ENCODE measurements around the gene USP31.
A peak's percentile ranks its signal among the peaks of the same experiment; 100 is the strongest.

The USP31 gene, protein sequence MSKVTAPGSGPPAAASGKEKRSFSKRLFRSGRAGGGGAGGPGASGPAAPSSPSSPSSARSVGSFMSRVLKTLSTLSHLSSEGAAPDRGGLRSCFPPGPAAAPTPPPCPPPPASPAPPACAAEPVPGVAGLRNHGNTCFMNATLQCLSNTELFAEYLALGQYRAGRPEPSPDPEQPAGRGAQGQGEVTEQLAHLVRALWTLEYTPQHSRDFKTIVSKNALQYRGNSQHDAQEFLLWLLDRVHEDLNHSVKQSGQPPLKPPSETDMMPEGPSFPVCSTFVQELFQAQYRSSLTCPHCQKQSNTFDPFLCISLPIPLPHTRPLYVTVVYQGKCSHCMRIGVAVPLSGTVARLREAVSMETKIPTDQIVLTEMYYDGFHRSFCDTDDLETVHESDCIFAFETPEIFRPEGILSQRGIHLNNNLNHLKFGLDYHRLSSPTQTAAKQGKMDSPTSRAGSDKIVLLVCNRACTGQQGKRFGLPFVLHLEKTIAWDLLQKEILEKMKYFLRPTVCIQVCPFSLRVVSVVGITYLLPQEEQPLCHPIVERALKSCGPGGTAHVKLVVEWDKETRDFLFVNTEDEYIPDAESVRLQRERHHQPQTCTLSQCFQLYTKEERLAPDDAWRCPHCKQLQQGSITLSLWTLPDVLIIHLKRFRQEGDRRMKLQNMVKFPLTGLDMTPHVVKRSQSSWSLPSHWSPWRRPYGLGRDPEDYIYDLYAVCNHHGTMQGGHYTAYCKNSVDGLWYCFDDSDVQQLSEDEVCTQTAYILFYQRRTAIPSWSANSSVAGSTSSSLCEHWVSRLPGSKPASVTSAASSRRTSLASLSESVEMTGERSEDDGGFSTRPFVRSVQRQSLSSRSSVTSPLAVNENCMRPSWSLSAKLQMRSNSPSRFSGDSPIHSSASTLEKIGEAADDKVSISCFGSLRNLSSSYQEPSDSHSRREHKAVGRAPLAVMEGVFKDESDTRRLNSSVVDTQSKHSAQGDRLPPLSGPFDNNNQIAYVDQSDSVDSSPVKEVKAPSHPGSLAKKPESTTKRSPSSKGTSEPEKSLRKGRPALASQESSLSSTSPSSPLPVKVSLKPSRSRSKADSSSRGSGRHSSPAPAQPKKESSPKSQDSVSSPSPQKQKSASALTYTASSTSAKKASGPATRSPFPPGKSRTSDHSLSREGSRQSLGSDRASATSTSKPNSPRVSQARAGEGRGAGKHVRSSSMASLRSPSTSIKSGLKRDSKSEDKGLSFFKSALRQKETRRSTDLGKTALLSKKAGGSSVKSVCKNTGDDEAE (N-terminal part only)

DNA sequence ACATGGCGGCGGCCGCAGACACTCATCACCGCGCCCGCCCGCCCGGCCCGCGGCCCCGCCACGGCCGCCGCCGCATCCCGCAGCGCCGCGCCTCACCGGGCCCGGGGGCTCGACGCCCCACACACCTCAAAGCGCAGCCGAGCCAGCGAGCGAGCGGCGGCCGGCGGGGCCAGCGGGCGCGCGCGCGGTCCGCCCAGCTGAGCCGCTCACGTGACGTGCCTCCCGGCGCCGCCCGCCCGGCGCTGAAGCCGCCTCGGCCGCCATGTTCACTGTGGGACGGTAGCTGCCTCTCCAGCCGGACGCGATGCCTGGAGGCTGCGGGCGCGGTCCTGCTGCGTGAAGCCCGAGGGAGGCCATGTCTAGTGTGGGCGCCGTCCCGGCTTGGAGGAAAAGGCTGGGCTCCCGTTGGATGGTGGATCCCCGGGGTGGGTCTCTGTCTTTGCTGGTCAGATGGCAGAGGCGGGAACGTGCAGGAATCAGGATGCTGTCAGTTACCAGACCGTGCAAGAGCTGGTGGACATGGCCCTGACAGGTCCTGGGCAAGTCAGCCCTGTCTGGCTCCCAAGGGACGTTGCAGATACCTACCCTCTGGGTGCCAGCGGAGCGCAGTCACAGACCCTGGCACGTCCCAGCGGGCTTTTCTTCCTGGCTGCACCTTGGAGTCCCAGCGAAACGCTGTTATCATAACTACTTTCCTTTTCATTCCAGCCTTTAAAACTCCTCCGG lies at the start of gene USP31:
Gene USP31, minus strand, starts transcription at position 186 of the 726 bp plus-strand sequence. Its CDS starts 182 bp downstream, at position 4.
- DNase-seq: peak; percentile 85

DNA sequence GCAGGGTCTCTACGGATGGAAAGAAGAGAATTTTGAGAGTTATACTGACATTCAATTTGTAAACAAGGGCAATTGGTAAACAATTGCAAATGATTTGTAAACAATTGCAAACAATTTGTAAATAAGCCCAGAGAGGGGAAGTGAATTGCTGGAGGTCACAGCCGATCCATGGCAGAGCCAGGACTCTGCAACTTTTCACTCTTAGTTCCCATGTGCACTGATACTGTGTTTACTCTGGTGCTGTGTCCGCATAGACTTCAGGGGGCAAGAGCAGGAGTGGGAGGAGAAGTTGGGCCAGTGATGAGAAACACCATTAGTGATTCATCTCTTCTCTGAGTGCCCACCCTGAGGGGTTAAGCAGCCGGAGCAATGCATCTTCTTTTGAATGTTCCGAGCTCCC lies 47.3 kb upstream of the USP31 start:
- no peak for DNase-seq

DNA sequence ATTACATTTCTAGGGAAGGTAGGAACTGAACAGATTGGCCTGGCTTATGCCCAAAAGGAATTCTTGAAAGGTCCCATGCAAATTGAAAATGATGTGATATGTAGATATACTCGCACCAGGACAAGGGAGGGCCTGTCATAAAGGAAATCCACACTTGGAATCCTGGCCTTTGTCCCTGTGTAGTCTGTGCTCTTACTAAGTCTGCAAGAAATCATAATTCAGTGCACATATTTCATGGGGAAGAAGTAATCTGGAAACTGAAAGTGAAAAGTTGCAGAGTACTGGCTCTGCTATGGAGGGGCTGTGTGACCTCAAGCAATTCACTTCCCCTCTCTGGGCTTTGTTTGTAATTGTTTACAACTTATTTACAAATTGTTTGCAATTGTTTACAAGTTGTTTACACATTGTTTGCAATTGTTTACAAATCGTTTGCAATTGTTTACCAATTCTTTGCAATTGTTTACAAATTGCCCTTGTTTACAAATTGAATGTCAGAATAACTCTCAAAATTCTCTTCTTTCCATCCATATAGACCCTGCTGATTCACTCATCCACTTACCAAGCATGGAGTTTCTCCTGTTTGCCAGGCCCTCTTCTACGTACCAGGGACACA lies 46.2 kb upstream of the USP31 start:
- no peak for DNase-seq

DNA sequence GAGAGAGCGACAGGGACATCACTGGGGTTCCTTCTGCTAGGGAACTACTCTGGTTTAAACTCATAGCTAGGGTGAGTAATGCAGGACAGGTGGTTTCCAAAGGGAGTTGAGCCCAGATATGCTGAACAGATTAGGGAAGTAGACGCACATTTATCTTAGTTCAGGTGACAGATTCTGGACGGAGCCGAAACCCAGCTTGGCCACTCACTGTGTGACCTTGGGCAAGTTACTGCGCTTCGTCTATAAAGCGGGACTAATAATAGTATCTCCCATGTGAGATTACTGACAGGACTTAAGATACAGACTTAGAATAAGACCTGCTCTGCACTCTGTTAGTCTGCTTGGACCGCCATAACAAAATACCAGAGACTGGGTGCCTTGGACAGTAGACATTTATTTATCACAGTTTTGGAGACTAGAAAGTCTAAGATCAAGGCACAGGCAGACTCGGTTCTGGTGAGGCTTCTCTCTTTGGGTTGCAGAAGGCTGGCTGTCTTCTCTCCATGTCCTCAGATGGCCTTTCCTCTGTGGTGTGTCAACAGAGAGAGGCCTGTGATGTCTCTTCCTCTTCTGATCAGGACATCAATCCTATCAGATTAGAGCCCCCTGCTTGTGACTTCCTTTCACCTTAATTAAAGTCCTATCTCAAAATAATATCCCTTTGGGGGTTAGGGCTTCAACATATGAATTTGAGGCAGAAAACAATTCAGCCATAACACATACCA lies 45.4 kb upstream of the USP31 start:
- DNase-seq: no peak

DNA sequence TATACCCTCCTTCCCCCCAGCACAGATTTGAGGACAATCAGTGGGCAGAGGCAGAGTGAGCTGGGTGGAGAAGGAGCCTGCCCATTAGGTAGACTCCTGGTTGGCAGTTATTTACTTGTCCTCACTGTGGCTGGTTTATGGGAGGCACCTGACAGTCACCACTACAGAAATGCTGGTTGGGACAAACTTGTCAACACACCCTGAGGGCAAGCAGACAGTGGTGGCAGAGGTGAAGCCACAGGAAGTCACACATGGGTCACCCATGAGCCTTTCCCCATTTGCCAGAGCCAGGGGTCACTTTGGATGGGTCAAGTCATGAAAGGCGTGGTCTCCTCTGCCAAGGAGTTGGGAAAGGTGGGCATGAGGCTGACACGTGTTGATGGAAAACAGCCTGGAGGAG lies 39.7 kb upstream of the USP31 start:
- no peak for DNase-seq

DNA sequence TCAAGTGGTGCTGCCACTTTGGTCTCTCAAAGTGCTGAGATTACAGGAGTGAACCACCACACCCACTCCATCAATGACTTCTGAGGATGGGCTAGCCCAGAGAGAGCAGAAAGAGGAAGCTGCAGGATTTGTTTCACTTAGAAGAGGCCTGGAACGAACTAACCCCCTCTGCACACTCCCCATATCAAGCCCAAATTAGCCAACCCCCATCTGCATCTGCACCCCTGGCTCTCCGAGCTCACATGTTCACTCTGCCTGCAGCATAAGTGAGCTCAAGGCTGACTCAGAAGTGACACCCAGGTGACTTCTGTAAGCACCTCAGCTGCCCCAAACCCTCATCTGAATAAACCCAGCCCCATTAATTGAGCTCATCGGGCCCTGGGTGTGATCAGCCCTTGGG lies 38.1 kb upstream of the USP31 start:
- no peak for DNase-seq

DNA sequence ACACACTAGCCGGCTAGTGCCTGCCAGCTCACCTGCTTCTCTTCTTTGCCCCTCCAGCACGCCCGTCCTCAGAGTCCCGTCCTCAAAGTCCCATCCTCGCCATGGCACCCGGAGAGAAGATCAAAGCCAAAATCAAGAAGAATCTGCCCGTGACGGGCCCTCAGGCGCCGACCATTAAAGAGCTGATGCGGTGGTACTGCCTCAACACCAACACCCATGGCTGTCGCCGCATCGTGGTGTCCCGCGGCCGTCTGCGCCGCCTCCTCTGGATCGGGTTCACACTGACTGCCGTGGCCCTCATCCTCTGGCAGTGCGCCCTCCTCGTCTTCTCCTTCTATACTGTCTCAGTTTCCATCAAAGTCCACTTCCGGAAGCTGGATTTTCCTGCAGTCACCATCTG lies 36.9 kb upstream of the USP31 start:
- DNase-seq: no peak

DNA sequence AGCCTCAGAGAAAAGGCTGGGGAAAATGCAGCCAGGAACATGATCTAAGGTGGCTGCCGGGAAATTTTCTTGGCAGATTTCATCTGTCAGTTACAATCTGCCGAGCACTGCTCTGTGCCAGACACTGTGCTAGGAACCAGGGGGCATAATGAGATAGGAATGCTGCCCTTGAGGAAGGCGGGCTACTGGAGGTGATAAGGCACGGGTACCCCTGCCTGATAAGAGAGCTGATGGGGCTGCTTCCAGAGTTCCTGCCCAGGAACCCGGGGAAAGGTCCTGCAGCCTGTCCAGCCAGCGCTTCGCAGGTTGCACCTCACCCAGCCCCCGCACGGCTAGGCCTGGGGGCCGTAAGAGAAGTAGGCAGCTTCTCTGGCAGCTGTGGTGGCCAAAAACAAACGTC lies 36.4 kb upstream of the USP31 start:
- DNase-seq: no peak

DNA sequence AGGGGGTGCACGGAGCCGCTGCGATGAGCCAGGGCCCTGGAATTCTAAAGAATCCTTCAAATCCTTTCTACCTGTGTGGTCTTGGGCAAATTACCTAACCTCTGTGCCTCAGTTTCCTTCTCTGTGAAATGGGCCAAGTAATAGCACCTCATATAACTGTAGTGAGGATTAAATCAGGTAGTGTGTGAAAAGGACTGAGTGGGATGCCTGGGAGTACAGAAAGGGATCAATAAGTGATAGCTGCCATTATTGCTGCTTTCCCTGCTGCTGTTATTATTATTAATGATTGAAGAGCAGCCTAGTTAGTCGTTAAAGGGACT lies 34.3 kb upstream of the USP31 start:
- no peak for DNase-seq

DNA sequence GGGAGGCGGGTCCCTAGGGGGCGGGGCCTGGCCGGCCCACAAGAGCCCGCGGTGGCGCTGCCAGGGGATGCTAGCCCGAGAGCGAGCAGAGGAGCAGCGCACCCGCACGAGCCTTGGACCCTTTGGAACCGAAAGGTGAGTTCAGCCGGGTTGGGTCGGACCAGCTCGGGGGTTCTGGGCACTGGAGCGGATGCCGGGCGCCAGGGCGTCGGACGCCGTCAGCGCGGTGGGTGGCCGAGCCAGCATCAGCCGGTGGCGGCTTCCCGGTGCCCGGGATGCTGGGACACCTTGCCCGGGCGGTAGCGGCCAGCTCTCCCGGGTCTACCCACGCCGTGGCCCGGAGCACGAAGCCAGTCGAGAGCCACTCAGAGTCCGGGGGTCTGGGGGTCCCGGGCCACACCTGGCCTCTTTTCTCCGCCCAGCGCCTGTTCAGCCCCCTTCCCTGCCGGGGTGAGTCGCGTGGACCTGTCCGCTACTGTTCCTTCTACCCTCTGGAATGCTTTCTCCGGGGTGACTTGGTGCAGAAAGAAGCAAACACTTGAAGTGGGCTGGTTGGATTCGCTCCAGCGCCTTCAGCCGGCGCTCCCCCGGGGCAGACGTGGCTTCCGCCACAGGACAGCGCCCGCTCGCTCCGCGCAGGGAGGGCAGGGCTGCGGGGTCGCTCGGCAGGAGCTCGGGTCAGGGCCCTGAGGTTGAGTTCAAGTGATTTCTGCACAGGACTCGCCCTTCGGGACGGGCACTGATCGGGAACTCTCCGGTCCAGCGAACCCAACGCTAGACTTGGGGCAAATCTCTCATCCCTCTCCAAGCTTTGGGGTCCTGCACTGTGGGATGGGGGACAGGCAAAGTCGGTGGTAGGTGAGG lies 33.7 kb upstream of the USP31 start, which contains the start of gene SCNN1G:
Gene SCNN1G, plus strand, starts transcription at position 67 of the 864 bp plus-strand sequence. CDS start 3,527 bp downstream, outside the sequence.
- no peak for DNase-seq

DNA sequence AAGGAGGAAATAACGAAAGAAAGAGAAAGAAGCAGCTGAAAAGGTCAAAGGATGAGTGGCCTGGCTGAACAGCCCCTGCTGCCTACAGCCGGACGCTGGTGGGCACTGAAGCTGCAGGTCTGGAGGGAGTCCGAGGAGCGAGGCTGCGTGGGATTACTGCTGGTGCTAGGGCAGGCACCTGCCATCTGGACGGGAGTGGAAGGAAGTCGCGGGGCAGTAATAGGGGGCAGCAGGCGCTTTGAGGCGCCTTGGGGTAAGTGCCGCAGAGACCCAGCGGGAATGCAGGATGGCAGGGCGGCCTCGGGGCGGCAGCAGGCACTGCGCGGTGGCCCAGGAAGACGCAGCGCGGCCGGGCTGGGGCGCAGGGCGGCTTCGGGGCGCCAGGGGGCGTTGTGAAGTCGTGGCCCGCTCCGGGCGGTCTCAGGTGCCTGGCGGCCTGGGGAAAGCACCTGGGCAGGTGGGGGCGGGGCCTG lies 33.0 kb upstream of the USP31 start:
- peak; percentile 2 for DNase-seq

DNA sequence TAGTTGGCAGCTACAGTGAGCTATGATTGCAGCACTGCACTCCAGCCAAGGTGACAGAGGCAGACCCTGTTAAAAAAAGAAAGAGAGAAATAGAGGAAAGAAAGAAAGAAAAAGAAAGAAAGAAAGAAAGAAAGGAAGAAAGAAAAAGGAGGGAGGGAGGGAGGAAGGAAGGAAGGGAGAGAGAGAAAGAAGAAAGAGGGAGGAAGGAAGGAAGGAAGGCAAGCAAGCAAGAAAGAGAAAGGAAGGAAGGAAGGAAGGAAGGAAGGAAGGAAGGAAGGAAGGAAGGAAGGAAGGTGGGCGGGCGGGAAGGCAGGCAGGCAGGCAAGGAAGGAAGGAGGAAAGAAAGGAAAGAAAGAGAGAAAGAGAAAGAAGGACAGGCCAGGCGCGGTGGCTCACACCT lies 32.3 kb upstream of the USP31 start:
- no peak for DNase-seq

DNA sequence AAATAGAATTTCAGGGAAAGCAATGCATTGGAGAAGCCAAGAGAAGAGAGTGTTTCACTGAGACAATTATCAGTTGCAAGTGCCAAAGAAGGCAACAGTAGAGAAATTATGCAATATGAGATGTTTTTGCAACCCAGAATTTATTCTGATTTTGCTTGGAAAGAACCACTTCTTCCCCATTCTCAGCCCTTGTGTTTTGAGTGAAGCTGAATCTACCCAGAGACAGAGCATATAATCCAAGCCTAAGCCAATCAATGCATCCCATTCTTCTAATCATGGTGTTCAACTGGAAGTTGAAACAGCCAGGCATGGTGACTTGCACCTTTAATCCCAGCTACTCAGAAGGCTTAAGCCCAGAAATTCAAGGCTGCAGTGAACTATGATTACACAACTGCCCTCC lies 26.4 kb upstream of the USP31 start:
- DNase-seq: no peak

DNA sequence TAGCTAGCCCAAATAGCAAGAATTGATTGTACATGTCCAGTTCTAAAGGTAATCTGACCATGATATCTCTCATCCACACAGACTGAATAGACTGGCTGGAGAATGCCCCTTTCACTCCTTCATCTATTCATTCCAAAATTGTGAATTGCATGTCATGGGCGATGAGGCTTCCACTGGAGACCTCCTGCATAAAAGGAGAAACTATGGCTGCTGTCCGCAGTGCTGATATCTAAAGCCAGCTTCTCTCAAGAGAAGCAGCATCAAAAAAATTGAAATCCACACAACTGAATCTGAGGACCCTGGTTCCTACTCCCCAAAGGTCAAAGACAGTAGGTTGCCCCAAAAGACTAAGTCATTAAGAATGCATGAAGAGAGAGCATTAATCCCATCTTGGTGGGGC lies 25.4 kb upstream of the USP31 start:
- peak; percentile 11 for DNase-seq

DNA sequence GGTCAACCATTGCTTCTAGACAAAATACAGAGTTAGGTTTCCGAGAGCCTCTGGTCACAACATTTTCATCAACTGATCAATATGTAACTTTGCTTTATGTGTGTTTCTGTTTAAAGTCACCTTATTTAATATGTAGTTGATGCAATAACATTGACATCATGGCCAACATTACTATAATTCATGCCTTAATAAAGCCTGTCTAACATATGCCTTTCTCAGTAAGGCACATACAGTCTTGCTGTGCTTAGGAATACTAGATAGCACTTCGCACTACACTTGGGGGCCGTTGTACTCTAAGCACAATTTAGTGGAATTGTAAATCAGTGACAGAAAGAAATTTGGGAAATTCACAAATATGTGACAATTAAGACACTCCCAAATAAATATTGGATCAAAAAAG lies 23.7 kb upstream of the USP31 start:
- DNase-seq: no peak

DNA sequence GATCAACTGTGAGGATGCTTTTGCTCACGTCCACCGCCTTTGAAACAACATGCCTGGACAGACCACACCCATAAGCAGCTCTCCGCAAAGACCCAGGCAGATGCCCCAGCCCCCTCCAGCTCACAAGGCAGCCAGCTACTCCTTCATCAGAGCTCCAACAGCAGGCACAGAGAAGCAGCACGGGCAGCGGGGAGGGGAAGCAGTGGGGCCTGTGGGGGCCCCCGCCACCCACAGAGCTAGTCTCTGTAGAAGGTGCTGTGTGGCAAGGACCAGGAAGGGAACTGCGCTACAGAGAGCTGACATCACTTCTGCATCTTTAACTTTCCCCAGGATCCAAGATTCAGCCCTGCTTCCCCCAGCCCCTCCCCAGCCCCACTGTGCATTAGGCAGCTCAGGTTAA lies 23.3 kb upstream of the USP31 start:
- DNase-seq: no peak

DNA sequence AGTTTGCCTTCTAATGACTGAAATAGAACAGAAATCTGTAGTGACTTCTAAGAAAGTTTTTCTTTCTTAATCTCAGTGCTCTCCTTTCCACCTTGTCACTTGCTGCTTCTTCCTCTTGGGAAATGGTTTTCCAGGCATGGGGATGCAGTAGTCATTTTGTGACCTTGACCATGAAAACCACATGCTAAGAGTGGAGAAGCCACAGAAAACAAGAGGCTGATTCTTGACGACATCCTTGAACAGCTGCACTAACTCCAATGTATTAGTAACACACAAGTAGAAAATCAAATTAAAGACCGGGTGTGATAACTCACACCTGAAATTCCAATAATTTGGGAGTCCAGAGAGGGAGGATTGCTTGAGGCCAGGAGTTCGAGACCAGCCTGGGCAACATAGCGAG lies 15.5 kb upstream of the USP31 start:
- DNase-seq: no peak

DNA sequence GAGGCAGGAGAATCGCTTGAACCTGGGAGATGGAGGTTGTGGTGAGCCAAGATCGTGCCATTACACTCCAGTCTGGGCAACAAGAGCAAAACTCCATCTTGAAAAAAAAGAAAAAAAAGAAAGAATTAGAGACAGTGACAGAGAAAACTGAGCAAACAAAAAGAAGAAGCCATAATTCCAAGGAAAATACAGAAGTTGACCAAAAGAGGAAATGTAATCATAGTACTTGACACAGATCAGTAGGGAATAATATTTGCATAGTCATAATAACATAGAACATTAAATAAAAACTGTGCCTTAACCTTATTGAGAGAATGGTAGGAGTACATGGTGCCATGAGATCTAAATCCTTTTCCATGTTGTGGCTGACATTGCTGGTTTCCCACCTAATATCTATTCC lies 14.7 kb upstream of the USP31 start:
- no peak for DNase-seq

DNA sequence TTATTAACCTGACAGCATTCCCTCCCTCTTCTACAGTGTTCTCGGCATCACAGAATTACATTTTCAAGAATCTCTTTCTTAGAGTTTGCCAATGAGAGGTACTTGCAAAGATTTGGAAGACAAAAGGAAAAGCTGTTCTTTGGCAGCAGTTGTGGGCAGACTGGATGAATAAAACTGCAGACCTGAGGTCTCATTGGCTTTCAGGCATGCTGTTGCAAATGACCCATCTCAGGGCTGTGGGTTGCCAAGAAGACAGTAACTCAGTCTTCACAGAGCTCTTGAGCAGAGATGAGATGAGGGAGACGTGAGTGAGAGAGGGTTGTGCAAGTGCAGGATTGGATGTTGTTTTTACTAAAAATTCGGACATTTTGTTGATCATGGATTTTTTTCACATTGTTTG lies 11.3 kb upstream of the USP31 start:
- no peak for DNase-seq

DNA sequence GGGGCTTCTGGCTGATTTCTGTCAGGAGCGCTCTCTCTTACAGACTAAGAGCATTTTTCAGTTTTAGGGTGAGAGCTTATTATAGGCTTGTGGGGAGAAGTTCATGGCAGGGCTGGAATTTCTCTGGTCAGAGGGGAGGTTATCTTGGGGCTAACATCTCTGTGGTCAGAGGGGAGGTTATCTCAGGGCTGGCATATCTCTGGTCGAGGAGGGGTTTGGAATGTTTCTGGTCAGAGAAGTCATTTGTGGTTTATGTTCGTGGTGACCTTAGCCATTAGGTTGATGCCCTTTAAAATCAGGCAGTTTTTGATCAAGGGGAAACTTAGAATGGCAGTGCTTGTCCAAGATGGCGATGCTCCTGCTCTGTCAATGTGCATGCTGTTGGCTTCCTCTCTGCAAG lies 10.8 kb upstream of the USP31 start:
- no peak for DNase-seq
